HL-60 (cell line): ENCODE results near the gene VPS13C.
A peak's percentile ranks its signal among the peaks of the same experiment; 100 is the strongest.

ENCODE experiments used
- DNase-seq, 2 experiments: peaks; one replicate each; pipeline ENCODE4 v3.0.0-alpha.2; 2010 to 2020; ENCODE audit warnings: low read depth in 1 of 2, low spot score in 1 of 2
- H3K27ac ChIP-seq: fragments of 250-450 bp; sonication (Bioruptor Pico); replicated peaks from 2 replicates; pipeline ENCODE4 v1.5.1; 2020; ENCODE audit warnings: mild to moderate bottlenecking, moderate library complexity
- H3K27me3 ChIP-seq: fragments of 250-450 bp; sonication (Bioruptor Pico); 2 replicates; pipeline ENCODE4 v1.5.1; 2021; ENCODE audit warnings: mild to moderate bottlenecking, moderate library complexity; ENCODE audit not compliant: insufficient read depth, poor library complexity, severe bottlenecking
- H3K4me3 ChIP-seq: replicated peaks from 2 replicates; pipeline ENCODE4 v1.5.1; 2011; ENCODE audit warnings: mild to moderate bottlenecking, control low read depth, low read length; ENCODE audit not compliant: insufficient read depth
- GABPA ChIP-seq: IDR thresholded peaks from 2 replicates; pipeline ENCODE4 v1.6.1; 2012; ENCODE audit warnings: low read depth
- POLR2AphosphoS5 ChIP-seq: IDR thresholded peaks from 2 replicates; pipeline ENCODE4 v1.6.1; 2012; ENCODE audit warnings: low read depth
- SPI1 ChIP-seq: IDR thresholded peaks from 2 replicates; pipeline ENCODE4 v1.6.1; 2012; ENCODE audit warnings: low read depth, mild to moderate bottlenecking, borderline replicate concordance
- long read RNA-seq: library from polyadenylated mRNA; unstranded; transcript quantifications from one replicate; pipeline ENCODE4 v2.0.0, GENCODE V29; 2020
- TF ChIP-seq, protein P1 (sequence below): IDR thresholded peaks from 2 replicates; pipeline ENCODE4 v1.6.1; 2012; ENCODE audit warnings: low read depth; ENCODE audit not compliant: insufficient replicate concordance
- TF ChIP-seq, protein P2 (sequence below): IDR thresholded peaks from one replicate; pipeline ENCODE4 v1.5.1; 2011; ENCODE audit warnings: low read length, control low read depth, inconsistent platforms; ENCODE audit not compliant: insufficient read depth

The VPS13C gene, protein sequence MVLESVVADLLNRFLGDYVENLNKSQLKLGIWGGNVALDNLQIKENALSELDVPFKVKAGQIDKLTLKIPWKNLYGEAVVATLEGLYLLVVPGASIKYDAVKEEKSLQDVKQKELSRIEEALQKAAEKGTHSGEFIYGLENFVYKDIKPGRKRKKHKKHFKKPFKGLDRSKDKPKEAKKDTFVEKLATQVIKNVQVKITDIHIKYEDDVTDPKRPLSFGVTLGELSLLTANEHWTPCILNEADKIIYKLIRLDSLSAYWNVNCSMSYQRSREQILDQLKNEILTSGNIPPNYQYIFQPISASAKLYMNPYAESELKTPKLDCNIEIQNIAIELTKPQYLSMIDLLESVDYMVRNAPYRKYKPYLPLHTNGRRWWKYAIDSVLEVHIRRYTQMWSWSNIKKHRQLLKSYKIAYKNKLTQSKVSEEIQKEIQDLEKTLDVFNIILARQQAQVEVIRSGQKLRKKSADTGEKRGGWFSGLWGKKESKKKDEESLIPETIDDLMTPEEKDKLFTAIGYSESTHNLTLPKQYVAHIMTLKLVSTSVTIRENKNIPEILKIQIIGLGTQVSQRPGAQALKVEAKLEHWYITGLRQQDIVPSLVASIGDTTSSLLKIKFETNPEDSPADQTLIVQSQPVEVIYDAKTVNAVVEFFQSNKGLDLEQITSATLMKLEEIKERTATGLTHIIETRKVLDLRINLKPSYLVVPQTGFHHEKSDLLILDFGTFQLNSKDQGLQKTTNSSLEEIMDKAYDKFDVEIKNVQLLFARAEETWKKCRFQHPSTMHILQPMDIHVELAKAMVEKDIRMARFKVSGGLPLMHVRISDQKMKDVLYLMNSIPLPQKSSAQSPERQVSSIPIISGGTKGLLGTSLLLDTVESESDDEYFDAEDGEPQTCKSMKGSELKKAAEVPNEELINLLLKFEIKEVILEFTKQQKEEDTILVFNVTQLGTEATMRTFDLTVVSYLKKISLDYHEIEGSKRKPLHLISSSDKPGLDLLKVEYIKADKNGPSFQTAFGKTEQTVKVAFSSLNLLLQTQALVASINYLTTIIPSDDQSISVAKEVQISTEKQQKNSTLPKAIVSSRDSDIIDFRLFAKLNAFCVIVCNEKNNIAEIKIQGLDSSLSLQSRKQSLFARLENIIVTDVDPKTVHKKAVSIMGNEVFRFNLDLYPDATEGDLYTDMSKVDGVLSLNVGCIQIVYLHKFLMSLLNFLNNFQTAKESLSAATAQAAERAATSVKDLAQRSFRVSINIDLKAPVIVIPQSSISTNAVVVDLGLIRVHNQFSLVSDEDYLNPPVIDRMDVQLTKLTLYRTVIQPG (N-terminal part only)
- long read RNA-seq, partial matches to known transcripts: 81 of 93 reads
- long read RNA-seq, other reads (novel, unspliced or antisense): 12 of 93 reads

DNA sequence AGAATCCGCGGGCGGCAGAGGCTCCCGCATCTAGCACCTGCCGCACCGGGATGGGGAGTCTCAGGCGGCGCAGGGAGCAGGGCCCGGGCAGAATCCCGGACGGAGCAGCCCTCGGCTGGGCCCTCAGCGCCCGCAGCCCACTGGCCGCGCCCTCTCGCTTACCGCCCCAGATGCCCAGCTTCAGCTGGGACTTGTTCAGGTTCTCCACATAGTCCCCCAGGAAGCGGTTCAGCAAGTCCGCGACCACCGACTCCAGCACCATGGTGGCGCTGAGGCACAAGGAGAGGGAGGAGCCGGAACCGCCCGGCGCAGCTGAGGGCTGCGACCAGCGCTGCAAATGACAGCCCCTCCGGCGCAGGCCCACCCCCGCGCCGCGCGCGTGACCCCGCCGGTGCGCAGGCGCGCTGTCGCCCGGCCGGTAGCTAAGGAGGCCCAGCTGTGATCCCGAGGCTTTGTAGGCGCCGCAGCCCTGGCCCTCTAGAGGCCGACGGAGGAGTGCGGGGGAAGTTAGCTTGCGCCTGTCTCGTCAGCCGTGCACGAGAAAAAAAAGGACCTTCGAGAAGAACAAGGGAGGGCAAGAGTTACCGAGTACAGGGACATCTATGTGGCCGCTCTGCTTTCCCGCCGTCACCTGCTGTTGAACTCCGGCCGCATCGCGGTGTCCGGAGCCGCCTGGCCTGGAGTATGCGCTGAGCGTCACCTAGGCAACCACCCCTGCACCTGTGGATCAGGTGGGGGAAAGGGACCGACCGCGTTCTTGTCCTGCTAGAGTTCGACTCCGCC is at the start of gene VPS13C:
Gene VPS13C, minus strand, starts transcription at position 335 of the 783 bp plus-strand sequence. Its CDS starts 73 bp downstream, at position 262.
- H3K4me3 ChIP-seq: peak within 1 kb of the TSS; percentile 91
- DNase-seq: peak; percentile 81 to 95
- TF ChIP-seq, protein P1, sequence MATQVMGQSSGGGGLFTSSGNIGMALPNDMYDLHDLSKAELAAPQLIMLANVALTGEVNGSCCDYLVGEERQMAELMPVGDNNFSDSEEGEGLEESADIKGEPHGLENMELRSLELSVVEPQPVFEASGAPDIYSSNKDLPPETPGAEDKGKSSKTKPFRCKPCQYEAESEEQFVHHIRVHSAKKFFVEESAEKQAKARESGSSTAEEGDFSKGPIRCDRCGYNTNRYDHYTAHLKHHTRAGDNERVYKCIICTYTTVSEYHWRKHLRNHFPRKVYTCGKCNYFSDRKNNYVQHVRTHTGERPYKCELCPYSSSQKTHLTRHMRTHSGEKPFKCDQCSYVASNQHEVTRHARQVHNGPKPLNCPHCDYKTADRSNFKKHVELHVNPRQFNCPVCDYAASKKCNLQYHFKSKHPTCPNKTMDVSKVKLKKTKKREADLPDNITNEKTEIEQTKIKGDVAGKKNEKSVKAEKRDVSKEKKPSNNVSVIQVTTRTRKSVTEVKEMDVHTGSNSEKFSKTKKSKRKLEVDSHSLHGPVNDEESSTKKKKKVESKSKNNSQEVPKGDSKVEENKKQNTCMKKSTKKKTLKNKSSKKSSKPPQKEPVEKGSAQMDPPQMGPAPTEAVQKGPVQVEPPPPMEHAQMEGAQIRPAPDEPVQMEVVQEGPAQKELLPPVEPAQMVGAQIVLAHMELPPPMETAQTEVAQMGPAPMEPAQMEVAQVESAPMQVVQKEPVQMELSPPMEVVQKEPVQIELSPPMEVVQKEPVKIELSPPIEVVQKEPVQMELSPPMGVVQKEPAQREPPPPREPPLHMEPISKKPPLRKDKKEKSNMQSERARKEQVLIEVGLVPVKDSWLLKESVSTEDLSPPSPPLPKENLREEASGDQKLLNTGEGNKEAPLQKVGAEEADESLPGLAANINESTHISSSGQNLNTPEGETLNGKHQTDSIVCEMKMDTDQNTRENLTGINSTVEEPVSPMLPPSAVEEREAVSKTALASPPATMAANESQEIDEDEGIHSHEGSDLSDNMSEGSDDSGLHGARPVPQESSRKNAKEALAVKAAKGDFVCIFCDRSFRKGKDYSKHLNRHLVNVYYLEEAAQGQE: no peak
- TF ChIP-seq, protein P2, sequence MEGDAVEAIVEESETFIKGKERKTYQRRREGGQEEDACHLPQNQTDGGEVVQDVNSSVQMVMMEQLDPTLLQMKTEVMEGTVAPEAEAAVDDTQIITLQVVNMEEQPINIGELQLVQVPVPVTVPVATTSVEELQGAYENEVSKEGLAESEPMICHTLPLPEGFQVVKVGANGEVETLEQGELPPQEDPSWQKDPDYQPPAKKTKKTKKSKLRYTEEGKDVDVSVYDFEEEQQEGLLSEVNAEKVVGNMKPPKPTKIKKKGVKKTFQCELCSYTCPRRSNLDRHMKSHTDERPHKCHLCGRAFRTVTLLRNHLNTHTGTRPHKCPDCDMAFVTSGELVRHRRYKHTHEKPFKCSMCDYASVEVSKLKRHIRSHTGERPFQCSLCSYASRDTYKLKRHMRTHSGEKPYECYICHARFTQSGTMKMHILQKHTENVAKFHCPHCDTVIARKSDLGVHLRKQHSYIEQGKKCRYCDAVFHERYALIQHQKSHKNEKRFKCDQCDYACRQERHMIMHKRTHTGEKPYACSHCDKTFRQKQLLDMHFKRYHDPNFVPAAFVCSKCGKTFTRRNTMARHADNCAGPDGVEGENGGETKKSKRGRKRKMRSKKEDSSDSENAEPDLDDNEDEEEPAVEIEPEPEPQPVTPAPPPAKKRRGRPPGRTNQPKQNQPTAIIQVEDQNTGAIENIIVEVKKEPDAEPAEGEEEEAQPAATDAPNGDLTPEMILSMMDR: peak; percentile 57
- TF ChIP-seq SPI1: peak; percentile 41; the same call in 1 of the 2 replicates
- H3K27ac ChIP-seq: peak within 1 kb of the TSS; percentile 94
- H3K27me3 ChIP-seq: no peaks in the 10 kb centered on the region

DNA sequence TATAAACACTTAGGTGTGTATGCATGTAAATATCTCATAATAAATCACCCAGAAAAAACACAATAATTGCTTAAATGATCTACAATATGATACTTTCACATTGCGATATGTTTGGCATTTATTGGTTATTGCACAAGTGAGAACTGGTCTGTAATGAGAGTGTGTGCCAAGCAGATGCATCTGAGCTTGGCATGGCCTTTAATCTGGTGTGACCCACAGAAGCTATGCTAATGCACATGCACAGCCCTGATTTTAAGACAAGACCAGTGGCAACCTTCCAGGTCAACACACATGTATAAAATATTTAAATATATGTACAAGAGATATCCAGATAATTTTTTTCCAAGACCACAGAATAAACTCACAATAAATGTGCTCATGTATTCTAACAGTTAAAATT is 49.2 kb upstream of the VPS13C start:
- no peak for DNase-seq
- Histone ChIP-seq H3K4me3 (no peak overlapping the region), H3K27ac (no peak overlapping the region)

More for the DNA sequence above, 49.2 kb upstream of the VPS13C start:
- peaks cover 3% of the 10 kb centered on the region for H3K27me3 ChIP-seq
- TF ChIP-seq, protein P2: no peak
- TF ChIP-seq, protein P1: no peak
- TF ChIP-seq GABPA: no peak
- TF ChIP-seq SPI1: no peak
- no peak for TF ChIP-seq POLR2AphosphoS5
